COLO668 (cell line): ENCODE measurements around the gene MAN2C1.

Source experiments
- DNase-seq: peaks from one replicate; lab custom pipeline; 2025; ENCODE audit not compliant: unreplicated experiment; lab: John Stamatoyannopoulos, UW

MAN2C1 gene

DNA sequence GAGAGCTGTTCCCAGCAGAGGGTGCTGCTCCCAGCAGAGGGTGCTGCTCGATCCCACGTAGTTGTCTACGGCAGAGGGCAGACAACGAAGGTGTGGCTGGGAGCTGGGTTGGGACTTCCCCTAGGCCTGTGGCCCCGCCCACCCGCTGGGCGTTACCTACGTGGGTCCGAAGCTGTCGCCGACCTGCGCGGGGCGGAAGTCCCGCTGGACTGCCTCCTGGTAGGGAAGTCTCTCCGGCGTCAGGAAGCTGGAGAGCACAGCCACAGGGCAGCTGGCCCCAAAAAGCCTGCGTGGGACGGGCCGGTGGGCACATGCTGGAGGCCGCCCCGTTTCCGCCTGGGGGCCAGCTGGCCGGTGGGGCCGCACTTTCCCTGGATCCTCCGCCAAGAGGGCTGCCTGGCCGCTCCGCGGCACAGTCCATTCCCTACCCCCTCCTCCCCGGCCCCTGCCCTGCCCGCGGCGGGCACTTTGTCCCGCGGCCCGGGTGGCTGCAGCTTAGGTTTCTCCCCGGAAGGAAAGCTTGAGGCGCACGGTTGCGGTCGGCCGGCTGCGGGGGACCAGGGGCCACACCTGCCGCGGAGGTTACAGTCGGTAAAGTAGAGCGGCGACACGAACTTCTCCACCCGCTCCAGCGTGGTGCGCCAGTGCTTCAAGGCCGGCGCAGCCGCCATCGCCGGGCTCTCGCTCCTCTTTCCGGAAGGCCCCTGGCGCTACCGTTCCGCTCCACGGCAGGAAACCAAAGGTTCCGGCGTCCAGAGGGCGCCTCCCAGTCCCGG is at the start of gene MAN2C1:
Gene MAN2C1, minus strand, starts transcription at position 695 of the 776 bp plus-strand sequence. Its CDS starts 24 bp downstream, at position 671.
- DNase-seq = peak; percentile 99

DNA sequence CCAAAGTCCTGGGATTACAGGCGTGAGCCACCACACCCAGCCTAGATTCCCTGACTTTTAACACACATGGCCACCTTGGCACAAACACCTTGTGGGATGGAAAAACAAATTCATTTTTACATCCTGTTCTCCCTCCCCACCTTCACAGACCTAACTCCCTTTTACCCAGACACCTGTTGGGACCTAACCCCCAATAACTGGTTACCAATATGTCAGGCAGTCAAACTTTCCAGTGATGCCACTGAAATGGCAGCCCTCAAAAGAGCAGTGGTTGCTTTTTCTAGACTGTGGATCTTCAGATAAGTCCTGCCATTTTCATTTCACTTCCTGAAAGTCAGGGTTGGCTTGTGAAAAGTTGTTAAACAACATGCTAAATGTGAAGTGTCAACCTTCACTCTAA is 48.2 kb upstream of the MAN2C1 start:
- no peak for DNase-seq

DNA sequence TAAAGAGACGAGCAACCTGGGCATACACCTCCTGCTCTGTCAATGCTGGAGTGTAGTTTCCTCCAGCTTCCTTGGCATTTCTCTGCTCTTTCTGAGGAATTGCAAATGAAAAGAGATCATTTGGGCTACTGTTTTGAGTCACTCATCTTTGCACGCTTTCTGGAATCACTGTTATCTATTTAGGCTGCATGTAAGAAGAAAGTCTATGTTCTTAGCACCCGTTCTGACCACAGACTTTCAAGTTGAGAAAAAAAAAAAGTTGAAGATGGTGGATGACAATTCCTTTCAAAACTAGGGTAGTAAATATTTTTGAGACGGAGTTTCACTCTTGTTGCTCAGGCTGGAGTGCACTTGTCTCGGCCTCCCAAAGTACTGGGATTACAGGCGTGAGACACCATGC is 41.8 kb upstream of the MAN2C1 start:
- DNase-seq = no peak

DNA sequence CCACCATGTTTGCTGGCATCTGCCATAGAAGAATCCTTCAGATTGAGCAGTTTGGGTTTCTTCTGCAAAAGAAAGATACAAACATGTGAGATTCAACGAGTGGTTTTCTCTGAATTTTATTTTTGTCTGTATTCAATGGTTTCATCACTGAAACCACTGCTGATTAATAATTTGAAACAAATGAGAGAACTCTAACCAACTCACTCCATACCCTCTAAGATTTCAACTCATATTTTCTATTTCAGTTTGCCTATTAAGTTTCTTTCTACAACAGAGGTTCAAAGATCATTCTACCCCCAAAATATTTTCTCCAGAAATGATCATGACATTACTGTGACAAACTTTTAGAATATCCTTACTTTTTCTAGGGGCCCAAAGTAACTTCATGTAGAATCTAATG is 38.7 kb upstream of the MAN2C1 start:
- DNase-seq = no peak

DNA sequence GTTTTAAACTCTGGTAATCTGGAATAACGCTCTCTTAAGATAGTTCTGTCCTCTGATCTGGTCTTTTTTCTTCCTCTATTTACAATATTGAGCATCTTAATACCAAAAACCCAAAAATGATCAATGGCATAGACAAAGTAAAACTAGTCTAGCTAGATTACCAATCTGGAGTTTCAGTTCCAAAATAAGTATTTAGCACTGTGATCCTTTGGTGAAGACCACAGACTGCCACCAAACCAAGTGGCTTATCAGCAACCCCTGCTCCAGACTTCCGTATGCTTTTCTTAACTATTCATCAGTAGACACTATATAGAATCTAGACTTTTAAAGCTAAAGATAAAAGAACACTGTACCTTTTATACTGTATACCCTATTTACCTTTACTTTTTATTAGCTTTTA is 35.5 kb upstream of the MAN2C1 start:
- DNase-seq = no peak

DNA sequence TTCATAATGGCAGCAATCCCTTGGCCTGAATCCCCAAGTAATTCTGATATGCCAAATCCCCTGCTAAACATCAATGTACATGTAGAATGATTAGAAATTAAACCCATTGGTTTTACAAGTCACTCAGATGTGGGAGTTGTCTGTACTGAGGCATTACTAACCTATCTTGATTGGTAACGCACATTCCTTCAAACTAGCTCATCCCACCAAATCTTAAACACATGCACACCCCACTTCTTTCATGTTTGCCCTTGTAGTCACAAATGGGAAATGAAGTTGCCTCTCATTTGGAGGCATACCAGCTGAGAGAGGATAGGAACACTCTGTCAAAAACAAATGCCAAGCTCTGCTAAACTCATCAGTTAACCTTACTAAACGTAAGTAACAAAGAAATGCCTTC is 29.1 kb upstream of the MAN2C1 start:
- no peak for DNase-seq

DNA sequence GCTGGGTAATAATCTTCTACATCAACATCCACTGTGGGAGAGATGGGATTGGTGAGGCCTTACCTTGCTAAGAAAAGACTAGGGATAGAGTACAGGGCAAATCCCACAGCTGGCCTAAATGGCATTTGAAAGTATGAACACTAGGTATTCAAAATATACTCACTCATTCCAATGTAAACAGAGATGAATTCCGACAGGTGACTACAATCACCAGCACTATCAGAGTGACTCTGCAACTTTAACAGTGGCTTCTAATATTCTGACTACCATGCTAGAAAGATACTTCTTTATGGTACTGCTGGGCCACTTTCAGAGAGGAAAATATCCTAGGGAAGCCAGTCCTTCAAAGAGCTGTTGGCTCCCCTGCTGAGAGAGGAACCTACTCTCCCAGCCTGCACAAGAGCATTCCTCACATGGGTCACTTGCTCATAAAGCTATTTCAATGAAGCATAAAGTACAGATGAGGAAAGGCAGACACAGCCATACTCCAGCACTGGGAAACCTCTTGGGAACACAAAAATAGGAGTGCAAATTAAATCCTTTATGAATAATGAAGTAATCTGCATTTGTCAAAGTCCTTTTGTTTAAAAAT is 21.5 kb upstream of the MAN2C1 start:
- no peak for DNase-seq

DNA sequence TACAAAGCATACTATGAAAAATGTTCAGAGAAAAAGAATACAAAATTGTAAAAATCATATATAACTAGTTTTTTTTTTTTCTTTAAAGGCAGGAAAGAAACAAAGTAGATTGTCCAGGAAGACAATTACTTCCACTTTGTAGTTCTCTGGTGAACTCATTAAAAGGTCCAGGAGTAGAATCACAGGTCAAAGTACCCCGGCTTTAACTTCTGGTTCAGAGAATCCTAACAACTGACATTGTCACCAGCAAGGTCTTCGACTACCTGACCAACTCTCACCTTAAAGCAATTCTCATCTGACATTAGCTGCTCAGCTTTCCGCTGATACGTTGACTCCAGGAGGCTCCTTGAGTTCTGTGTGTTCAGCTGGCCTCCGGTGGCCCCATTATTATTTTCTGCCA is 15.6 kb upstream of the MAN2C1 start:
- DNase-seq = peak; percentile 58

DNA sequence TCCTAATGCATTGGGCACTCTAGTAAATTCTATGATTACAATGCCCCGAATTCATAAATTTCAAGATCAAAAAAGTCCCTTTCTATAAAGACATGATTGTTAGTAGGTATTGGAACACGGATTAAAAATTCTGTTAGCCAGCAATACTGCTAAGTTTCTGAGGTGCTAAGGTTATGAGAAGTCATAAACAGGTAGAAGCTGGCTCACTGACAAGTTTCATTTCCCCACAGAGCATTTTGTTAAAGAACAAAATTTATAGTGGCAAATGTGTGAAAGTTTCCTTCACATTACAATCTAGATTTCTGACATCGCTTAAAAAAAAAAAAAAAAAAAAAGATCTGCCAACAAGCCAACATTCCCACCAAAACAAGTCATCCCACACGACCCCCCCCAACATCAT is 12.4 kb upstream of the MAN2C1 start:
- DNase-seq = no peak

DNA sequence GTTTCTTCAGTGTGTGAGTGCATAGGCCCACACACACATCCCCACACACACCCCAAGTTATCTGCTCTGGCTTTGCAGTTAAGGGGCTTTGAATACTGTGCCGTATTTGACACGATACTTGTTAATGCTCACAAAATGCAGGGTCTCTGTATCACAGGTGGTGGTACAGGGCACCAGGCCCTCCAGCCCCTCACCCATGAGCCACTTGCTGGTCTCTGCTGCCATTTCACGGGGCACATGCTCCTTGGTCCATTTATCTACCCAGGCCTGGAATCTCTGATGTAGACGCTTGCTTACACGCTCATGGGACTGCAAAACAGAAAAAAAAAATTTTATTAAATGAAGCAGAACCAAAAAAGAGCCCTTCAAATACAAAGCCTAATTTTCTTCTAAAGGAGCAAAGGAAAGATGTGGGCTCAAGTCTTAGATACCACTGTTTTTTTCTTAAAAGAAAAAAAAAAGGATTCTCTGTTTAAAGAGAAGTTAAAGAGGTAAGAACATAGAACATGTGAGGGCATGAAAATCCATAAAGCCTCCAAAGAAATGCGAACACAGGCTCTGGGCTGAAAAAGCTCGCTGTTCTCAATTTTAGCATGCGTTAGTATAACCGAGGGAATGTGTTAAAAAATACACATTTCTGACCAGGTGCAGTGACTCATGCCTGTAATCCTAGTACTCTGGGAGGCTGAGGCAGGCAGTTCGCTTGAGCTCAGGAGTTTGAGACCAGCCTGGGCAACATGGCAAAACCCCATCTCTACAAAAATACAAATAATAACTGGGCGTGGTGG is 3.7 kb upstream of the MAN2C1 start:
- DNase-seq = no peak

DNA sequence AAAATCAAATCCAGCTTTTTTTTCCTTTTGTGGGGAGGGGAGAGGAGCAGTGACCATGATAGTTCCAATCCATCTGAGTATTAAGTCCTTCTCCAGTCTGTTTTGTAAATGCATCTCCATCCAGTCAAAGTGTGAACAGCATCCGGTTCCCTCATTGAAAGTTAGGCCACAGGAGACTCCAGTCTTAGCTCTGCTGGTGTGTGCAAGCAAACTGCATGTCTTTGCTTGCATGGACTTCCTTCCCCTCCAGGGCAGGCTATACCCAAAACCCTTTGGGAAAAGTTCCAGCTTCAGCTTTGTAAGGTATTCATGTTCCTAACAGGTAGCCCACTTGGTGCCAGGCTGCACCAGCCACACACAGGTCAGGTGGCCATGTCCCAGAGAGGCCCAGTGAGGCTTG is 3.1 kb upstream of the MAN2C1 start:
- DNase-seq = no peak

DNA sequence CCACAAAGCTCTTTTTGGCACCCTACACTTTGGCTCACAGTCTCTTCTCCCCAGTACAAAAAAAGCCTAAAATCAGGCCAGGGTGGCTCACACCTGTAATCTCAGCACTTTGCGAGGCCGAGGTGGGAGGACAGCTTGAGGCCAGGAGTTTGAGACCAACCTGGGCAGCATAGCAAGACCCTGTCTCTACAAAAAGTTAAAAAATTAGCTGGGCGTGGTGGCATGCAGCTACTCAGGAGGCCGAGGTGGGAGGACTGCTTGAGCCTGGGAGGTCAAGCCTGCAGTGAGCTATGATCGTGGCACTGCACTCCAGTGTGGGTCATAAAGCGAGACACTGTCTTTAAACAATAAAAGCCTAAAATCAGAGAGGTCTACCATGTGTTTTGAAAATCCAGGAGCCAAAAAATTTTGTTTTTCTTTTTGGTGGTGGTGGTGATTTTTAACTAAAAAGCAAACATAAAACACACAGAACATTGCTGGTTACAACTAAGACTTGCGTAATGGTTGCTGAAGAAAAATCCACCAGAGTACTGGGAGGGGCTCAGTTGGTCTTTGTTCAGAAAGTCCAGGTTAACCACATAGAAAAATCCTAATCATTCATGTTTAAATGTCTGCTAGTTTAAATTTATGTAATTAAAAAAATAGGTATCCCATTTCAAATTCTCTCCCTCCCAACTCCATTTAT is 1.6 kb upstream of the MAN2C1 start:
- no peak for DNase-seq

DNA sequence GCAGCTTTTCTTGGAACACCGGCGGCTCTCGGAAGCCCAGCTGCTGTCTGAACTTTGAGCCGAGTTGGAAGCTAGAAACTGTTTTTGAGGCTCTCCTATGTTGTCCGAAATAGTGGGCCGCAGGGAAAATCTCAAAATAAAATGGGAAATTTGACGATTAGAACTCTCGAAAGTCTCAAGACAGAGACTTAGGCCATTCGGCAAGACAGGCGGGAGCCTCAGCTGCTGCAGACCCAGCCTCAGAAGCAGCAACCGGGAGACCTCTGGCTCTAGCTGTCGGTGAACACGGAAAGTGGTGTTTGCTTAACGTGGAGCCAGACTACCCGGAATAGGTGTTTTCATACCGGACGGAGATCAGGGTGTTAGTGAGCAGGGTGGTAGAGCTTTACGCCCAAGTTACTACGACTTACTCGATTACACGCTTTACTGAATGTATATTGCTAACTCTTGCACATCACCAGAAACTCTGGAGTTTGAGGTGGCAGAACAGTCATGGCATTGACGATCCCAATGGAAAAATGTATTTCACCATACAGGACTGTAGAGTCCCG is 357 bp upstream of the MAN2C1 start:
- no peak for DNase-seq

DNA sequence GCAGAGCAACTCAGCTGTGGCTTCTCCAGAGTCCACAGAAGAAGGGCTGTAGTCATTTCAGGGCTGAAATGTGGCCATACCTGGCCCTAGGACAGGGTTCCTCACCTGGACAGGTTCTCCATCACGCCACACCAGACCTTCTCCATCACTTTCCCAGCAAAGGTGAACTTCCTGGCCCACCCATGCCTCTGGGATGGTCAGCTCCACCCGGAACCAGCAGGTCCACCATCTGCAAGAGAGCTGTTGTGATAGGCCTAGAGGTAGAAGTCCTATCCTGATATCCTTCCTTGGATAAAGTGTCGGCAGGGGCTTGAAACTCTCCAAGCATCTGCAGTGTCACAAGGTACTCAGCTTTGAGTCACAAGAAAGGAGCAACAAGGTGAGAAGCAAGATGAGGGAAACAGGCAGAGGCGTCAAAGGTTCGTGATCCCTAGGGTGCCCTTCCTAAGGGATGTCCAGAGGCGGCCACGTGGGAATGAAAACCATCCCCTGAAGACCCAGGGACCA is 948 bp downstream of the MAN2C1 start:
- no peak for DNase-seq

DNA sequence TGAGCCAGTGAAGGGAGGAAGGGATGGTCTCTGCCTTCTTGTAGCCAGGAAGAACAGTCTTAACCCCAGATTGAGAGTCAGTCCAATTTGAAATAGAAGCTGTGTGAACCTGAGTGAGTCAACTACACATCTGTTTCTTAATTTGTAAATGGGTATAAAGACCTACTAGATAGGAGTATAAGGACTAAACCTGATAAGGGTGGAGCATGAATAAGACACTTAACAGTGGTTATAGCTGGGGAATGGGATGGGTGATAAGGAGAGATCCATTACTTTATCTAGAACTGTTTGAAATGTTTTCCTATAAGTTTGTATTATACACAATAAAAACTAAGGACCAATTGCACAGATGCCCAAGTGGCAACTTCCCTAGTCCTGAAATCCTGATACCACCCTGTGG is 1.4 kb downstream of the MAN2C1 start:
- no peak for DNase-seq

DNA sequence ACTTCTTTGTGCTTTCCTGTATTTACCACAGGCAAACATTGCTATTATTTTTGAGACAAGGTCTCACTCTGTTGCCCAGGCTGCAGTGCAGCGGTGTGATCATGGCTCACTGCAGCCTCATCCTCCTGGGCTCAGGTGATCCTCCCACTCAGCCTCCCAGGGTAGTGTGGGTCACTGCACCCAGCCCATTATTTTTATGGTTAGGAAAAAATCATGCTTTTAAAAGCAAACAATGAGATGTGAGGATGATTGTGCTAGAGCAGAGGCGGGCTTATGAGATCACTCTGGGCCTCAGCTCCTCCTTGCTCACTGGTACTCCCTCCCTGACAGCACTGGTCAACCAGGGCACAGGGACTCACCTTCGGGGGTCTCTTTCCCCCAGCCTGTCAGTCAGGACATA is 2.2 kb downstream of the MAN2C1 start:
- no peak for DNase-seq

DNA sequence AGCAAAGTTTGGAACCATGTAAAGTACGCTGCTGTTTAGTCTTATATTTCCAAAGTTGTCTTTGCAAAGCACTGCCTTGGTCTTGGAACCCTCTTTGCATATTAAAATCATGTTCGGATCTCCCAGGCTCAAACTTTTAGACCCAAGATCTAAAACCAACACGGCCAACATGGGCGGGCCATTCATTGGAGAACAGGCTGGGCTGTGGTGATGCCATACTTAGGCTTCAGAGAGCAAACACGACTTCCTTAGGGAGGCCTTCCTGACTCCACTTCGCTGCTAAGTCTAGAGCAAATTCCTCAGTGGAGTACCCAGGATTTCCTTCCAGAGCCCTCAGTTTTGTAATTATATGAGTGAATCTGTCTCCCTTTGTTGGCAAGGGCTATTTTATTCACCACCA is 3.5 kb downstream of the MAN2C1 start:
- no peak for DNase-seq

DNA sequence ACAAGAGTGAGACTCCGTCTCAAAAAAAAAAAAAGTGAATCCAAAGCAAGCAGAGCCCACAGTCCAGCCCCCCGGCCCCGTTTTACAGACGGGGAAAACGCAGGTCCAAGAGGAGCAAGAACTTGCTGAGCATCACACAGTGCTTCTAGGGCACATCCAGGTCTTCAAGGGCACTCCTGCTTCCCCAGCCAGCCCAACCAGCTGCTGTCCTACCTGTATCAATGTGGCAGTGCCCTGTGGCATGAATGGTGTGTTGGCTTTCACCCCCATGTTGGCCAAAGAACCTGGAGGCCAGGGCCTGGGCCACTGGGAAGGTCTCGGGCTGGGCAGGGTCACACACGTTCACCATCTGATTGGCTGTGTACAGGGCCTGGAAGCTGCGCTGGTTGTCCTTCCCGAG is 4.6 kb downstream of the MAN2C1 start:
- DNase-seq = no peak

DNA sequence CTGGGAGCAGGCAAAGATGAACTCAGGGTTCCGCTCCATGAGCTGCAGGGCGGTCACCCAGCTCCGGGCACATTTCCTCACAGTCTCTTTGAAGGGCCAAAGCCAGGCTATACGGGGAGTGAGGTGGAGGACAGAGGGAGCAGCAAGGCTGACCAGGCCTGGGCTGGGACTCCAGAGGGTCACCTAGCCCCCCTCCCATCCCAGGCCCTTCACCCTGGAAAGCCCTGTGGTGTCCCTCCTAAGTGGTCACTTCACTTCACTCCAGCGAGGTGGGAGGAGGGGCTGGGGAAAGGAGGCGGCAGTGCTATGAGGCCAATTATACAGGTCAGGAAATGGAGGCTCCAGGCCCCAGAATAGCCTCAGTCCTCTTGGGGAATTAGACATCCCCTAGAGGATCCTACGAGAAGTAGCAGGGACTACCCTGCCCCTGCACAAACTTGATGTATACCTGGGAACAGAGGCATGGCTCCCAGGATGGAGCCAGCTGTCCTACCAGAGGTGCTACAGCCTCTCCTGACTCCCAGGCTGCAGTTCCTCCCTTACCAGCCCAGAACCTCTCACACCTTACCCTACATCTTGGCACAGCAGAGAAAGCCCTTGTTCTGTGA is 5.7 kb downstream of the MAN2C1 start:
- DNase-seq = no peak

DNA sequence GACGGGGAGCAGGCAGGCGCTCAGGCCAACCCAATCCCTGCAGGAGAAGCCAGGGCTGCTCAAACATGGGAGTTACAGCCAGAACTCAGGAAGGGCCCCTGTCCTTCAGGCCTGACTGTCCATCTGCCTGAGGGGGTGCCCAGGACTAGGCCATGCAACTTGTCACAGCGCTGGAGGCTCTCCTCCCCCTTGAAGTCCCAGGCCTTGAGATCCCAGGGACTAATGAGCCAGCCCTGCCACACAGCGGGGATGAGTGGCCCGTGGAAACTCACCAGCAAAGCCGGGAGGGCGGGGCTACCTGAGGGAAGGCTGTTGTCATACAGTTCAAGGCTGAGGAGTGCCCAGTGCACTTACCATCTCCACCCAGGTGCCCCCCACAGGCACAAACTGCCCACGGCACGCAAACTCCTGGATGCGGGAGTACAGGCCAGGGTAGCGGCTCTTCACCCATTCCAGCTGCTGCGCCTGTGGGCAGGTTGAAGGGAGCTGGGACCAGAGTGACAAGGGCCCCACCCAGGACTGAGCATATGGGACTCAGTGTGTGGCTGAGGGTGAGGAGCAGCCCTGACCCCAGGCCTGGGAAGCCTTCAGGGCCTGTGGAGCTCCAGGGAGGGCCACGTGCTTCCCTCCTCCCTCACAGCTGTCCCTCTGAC is 6.3 kb downstream of the MAN2C1 start:
- DNase-seq = no peak
